ENCODE results near the gene RXFP1. TPM values are rescaled to one million over a fixed set of nuclear protein-coding genes. Genes with fewer than 3 reads are reported as not detected.

The RXFP1 gene
- polyA plus RNA-seq, result under 1 TPM in 2 of 3 donors, not detected in 1; 0.07 TPM

DNA sequence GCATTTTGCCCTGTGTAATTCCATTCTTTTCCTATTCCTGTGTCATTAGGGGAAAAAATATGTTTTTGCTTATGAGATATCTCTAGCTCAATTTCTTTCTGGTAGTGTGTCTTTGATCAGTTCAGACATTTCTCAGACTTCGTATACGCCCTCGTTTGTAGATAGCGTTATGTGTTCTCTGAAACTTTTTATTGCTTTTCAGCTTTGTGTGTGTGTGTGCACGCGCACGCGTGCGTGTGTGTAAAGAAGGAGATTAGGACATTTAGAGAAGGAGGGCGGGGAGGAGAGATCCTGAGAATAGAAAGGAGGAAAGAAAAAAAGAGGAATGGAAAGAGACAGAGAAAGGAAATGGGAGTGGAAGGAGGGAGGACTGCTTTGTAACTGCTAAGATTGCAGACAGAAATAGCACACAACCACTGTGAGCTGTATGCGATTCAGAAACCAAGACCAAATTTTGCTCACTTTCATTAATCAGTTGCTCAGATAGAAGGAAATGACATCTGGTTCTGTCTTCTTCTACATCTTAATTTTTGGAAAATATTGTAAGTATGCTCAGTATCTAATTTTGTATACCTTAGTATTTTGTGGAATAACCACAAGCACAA lies at the start of gene RXFP1:
TSS of gene RXFP1 (plus strand) at position 399 of the 605 bp plus-strand sequence. CDS start at position 494, 95 bp downstream.
- 44 to 59% (median 48%) methylated on average over 11 of the region's 11 CpGs for WGBS, 3 donors
- no peak within 1 kb of the TSS for H3K27ac ChIP-seq (ENCODE audit: low read depth, low read length)

GRCh38 chr4:158481811-158482210 lies 39.9 kb upstream of the RXFP1 start:
- no peak overlapping the region for H3K27ac ChIP-seq (ENCODE audit: low read depth, low read length)

DNA sequence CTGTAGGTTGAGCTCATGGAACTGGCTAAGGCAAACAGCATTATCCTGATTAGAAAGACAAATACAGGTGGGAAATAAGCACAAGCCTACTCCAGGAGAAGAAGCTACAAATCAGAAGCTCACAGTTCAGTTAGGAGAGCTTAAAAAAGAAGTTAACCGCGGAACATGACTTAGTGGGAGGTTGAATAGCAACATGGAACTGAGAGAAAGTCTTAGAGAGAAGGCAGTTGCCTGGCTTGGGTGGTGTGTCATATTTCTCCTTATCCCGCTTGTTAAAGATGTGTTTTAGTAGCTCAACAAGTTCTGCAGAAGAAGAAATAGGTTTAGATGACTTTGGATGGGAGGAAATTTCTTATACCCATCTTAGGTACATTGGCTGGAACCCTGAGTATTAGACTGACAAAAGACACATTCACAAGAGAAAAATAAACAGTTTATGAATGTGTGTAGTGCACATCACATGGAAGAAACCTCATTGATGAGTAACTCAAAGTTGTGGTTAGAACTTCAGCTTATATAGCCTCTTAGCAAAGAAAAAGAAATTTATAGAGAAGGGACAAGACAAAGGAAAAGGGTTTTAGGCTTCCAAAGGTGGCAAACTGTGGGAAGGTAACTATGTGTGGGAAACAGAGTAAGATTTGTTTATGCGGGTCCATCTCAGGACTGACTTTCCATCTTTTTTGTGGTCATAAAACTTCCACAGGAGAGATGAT lies 37.4 kb upstream of the RXFP1 start:
- 59 to 95% (median 74%) methylated on average over 4 of the region's 4 CpGs for WGBS, 3 donors
- H3K27ac ChIP-seq (ENCODE audit: low read depth, low read length), result no peak overlapping the region

- H3K27ac ChIP-seq (ENCODE audit: low read depth, low read length), result no peak overlapping the region
Observed at GRCh38 chr4:158490629-158491028, 31.1 kb upstream of the RXFP1 start.

GRCh38 chr4:158492391-158492790 lies 29.3 kb upstream of the RXFP1 start:
- H3K27ac ChIP-seq (ENCODE audit: low read depth, low read length), result no peak overlapping the region

DNA sequence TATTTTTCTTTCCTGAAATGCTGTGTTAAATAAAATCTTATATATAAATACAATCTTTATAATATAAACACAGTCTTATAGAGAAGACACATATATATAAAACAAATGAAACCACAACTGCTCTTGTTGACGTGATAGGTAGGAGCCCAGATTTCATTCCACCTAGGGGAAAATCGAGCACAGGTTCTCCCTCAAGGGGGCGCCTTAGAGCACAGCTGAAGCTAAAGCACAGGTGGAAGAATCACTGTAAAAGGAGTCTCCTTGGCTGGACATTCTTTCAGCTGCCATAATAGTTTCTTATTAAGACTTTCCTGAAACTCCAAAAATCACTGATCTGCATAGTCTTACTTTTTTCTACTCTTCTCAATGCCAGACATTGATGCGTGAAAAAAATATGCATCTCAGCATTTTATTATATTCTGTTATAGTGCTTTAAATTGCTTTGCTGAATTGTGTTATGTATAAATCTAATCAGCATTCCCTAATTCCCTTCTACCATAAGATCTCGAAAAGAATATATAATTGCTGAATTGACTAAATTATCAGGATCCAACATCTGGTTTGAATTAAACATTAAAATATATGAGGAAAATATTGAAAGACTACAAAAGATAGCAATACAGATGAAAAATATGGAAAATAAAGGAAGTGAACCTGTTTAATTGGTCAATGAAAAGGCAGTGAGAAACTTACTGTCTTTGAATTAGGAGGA lies 25.5 kb upstream of the RXFP1 start:
- 34 to 42% (median 40%) methylated on average over 5 of the region's 5 CpGs for WGBS, 3 donors
- H3K27ac ChIP-seq (ENCODE audit: low read depth, low read length), result no peak overlapping the region

DNA sequence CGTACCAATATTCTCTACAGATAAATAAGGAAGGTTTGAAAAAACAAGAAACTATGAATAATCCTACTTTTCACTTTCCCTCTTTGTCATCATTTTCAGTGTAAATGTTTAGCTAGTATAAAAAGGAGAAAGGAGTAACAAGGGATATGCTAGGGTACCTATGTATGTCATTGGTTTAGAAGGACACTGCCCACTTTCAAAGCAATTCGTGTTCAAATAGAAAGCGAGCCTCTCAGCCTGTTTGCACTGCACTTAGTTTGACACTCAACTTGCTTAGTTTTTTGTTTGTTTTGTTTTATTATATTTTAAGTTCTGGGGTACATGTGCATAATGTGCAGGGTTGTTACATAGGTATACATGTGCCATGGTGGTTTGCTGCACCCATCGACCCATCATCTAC lies 21.6 kb upstream of the RXFP1 start:
- 54 to 85% (median 81%) methylated on average over 4 of the region's 4 CpGs for WGBS, 3 donors
- no peak overlapping the region for H3K27ac ChIP-seq (ENCODE audit: low read depth, low read length)

DNA sequence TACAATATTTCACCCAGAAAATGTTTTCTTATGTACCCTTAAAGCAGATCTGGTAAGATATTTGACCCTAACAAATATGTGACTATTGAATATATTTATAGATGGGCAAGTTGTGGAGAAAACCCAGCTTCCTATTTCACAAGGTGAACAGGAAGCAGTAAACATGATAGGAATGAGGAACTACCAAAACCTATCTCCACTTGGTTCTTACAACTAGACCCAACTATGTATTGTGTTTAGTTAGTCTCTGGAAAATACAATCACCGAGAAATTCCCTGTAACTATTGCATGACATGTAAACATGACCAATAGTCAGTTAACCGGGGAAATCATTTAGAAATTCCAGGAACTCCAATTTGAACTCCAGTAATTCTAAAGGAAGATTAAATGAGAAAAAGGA lies 8.4 kb upstream of the RXFP1 start:
- H3K27ac ChIP-seq (ENCODE audit: low read depth, low read length), result no peak overlapping the region
- 46 to 58% (median 47%) methylated on average over 2 of the region's 2 CpGs for WGBS, 3 donors

GRCh38 chr4:158519226-158519625 lies 2.5 kb upstream of the RXFP1 start:
- 52 to 78% (median 72%) methylated on average over 7 of the region's 7 CpGs for WGBS, 3 donors
- H3K27ac ChIP-seq (ENCODE audit: low read depth, low read length), result no peak overlapping the region

DNA sequence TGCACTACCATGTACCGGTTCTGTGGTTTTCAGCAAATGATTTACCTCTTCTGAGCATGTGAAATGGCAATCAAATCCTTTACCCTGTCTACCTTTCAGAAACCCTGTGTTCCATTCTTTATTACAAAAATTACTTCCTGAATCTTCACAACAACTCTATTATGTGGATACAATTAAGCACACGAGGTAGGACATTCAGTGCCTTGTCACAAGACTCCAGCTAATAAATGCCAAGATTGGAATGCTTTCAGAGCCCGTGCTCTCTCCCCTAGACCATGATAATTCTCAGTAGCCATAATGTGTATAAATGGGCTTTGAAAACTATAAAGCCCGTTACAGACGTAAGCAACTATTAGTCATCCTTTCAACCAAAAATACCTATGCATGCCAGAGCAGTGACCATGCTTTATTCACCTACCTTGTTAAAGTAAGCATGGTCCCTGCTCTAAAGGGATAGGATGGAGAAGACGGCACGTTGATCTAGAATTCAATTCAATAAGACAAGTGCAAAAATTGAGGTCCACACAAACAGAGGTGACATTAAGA lies 2.4 kb downstream of the RXFP1 start:
- H3K27ac ChIP-seq (ENCODE audit: low read depth, low read length), result no peak overlapping the region
- WGBS, 3 donors, result 60 to 77% (median 77%) methylated on average over 7 of the region's 7 CpGs

- WGBS, 3 donors, result 90 to 100% (median 94%) methylated on average over 1 of the region's 1 CpG
- no peak overlapping the region for H3K27ac ChIP-seq (ENCODE audit: low read depth, low read length)
Observed at GRCh38 chr4:158527516-158527915, 5.8 kb downstream of the RXFP1 start.

DNA sequence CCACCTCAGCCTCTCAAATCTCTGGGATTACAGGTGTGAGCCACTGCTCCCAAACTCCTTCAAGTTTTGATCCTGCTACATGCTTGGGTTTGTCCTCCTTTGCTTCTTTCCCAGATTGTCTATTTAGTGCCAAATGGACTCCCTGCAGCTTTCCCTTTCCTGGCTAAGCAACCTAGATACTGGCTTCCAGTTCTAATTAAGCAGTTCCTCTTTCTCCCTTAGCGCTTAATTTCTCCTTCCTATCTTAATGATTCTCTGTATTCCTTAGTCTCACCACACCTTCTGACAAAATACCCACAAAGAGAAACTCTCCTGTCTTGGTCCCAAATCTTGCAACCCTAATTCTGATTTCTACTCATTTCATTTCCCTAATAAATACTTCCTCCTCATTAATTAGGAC lies 7.8 kb downstream of the RXFP1 start:
- no peak overlapping the region for H3K27ac ChIP-seq (ENCODE audit: low read depth, low read length)
- 34 to 70% (median 40%) methylated on average over 1 of the region's 1 CpG for WGBS, 3 donors

- H3K27ac ChIP-seq (ENCODE audit: low read depth, low read length), result no peak overlapping the region
- 65 to 71% (median 66%) methylated on average over 2 of the region's 2 CpGs for WGBS, 3 donors
Observed at GRCh38 chr4:158530381-158530780, 8.7 kb downstream of the RXFP1 start.

- H3K27ac ChIP-seq (ENCODE audit: low read depth, low read length), result no peak overlapping the region
- 63 to 86% (median 77%) methylated on average over 6 of the region's 6 CpGs for WGBS, 3 donors
Observed at GRCh38 chr4:158530898-158531297, 9.2 kb downstream of the RXFP1 start.

- 49 to 70% (median 63%) methylated on average over 6 of the region's 6 CpGs for WGBS, 3 donors
Observed at GRCh38 chr4:158532556-158533231, 11.0 kb downstream of the RXFP1 start.

DNA sequence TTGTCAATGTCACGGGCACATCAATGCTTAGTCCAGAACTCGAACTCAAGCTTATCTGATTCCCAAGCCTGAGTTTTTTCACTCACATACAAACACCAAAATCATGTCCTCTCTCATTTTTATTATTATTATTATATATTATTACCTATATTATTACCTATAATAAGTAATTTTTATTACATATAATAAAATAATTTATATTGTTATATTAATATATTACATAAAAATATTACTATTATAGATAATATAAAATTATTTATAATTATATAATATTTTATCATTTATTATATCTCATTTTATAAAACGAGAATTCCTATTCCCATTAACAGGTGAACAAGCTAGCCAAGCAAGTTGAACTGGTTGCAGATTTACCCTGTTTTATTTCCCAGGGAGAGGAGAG lies 13.0 kb downstream of the RXFP1 start:
- WGBS, 3 donors, result 80 to 92% (median 91%) methylated on average over 3 of the region's 3 CpGs
- H3K27ac ChIP-seq (ENCODE audit: low read depth, low read length), result no peak overlapping the region

More at GRCh38 chr4:158532556-158533231, 11.0 kb downstream of the RXFP1 start:
- H3K27ac ChIP-seq (ENCODE audit: low read depth, low read length), result no peak overlapping the region

GRCh38 chr4:158535130-158535614 lies 13.5 kb downstream of the RXFP1 start:
- H3K27ac ChIP-seq (ENCODE audit: low read depth, low read length), result no peak overlapping the region
- WGBS, 3 donors, result 83 to 85% (median 84%) methylated on average over 4 of the region's 4 CpGs

- WGBS, 3 donors, result 66 to 94% (median 93%) methylated on average over 3 of the region's 3 CpGs
- no peak overlapping the region for H3K27ac ChIP-seq (ENCODE audit: low read depth, low read length)
Observed at GRCh38 chr4:158536833-158537232, 15.2 kb downstream of the RXFP1 start.

- 52 to 76% (median 61%) methylated on average over 4 of the region's 4 CpGs for WGBS, 3 donors
Observed at GRCh38 chr4:158538176-158538575, 16.5 kb downstream of the RXFP1 start.

More at GRCh38 chr4:158538176-158538575, 16.5 kb downstream of the RXFP1 start:
- H3K27ac ChIP-seq (ENCODE audit: low read depth, low read length), result no peak overlapping the region

Data from adipose tissue (tissue), 3 donors.